Parathyroid adenoma (tissue), 2 donors: ENCODE measurements around the gene STX2.

Experiments
- H2AFZ ChIP-seq: fragments of 300-600 bp; sonication (generic); one replicate; pipeline ENCODE4 v1.7.0; 2017; ENCODE audit warnings: antibody characterized with exemption, mild to moderate bottlenecking
- H3K27ac ChIP-seq: fragments of 300-600 bp; sonication (generic); one replicate; pipeline ENCODE4 v1.7.0; 2017
- H3K27me3 ChIP-seq: fragments of 300-600 bp; sonication (generic); one replicate; pipeline ENCODE4 v1.7.0; 2017; ENCODE audit warnings: low read length; ENCODE audit not compliant: control insufficient read depth, insufficient read depth
- H3K36me3 ChIP-seq: fragments of 300-600 bp; sonication (generic); one replicate; pipeline ENCODE4 v1.7.0; 2017; ENCODE audit warnings: low read length; ENCODE audit not compliant: control insufficient read depth, insufficient read depth
- H3K4me1 ChIP-seq: fragments of 300-600 bp; sonication (generic); one replicate; pipeline ENCODE4 v1.7.0; 2017; ENCODE audit warnings: control low read depth
- H3K4me2 ChIP-seq: fragments of 300-600 bp; sonication (generic); one replicate; pipeline ENCODE4 v1.7.0; 2017; ENCODE audit warnings: low read length
- H3K4me3 ChIP-seq: fragments of 300-600 bp; sonication (generic); one replicate; pipeline ENCODE4 v1.7.0; 2017; ENCODE audit warnings: low read depth, low read length
- H3K79me2 ChIP-seq: fragments of 300-600 bp; sonication (generic); one replicate; pipeline ENCODE4 v1.7.0; 2017; ENCODE audit warnings: control low read depth
- H3K9ac ChIP-seq: fragments of 300-600 bp; sonication (generic); one replicate; pipeline ENCODE4 v1.7.0; 2017; ENCODE audit warnings: mild to moderate bottlenecking
- H3K9me3 ChIP-seq: fragments of 300-600 bp; sonication (generic); one replicate; pipeline ENCODE4 v1.7.0; 2017; ENCODE audit warnings: low read length; ENCODE audit not compliant: control insufficient read depth
- TF ChIP-seq, protein P1 (sequence below): fragments of 300-600 bp; sonication (generic); IDR thresholded peaks from one replicate; pipeline ENCODE4 v1.7.0; 2017; ENCODE audit warnings: antibody characterized with exemption, mild to moderate bottlenecking
- donor health status: primary hyperparathyroidism.

The STX2 gene

DNA sequence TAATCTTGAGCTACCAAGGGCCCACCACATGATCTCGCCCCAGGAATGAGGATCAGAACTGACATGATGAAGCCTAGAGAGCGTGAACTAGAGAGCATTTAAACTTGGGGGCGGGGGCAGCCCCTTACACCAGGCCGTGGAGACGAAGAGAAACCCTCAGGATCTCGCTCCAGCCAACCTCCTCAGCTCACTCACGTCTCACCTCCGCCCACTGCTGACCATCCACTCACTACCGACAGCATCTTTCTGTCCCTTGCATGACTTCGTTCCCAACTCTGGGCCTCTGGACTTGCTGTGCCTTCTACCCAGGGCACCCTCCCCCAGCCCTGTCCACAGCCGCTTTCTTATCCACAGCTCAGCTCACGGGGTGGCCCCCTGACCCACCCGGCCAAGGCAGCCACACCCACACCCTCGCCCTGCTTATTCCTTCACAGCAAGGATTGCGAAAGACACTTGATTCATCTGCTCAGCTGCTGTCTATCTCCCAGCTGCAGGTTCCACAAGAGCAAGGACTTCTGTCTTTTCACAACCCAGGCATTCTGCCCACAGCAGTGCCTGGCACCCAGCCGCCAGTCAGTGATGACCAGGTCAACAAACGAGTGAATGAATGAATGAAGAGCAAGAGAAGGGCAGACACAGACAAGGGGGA is 6.4 kb downstream of the STX2 start:
- Histone ChIP-seq H3K27ac (no peak overlapping the region), H3K9ac (no peak overlapping the region), H3K4me2 (no peak overlapping the region), H3K4me3 (no peak overlapping the region), H2AFZ (no peak overlapping the region), H3K36me3 (no peaks in the 10 kb centered on the region), H3K27me3 (no peaks in the 10 kb centered on the region), H3K79me2 (peaks cover 7% of the 10 kb centered on the region), H3K9me3 (no peaks in the 10 kb centered on the region), H3K4me1 (peaks cover under 1% of the 10 kb centered on the region)
- TF ChIP-seq, protein P1, sequence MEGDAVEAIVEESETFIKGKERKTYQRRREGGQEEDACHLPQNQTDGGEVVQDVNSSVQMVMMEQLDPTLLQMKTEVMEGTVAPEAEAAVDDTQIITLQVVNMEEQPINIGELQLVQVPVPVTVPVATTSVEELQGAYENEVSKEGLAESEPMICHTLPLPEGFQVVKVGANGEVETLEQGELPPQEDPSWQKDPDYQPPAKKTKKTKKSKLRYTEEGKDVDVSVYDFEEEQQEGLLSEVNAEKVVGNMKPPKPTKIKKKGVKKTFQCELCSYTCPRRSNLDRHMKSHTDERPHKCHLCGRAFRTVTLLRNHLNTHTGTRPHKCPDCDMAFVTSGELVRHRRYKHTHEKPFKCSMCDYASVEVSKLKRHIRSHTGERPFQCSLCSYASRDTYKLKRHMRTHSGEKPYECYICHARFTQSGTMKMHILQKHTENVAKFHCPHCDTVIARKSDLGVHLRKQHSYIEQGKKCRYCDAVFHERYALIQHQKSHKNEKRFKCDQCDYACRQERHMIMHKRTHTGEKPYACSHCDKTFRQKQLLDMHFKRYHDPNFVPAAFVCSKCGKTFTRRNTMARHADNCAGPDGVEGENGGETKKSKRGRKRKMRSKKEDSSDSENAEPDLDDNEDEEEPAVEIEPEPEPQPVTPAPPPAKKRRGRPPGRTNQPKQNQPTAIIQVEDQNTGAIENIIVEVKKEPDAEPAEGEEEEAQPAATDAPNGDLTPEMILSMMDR = no peak

DNA sequence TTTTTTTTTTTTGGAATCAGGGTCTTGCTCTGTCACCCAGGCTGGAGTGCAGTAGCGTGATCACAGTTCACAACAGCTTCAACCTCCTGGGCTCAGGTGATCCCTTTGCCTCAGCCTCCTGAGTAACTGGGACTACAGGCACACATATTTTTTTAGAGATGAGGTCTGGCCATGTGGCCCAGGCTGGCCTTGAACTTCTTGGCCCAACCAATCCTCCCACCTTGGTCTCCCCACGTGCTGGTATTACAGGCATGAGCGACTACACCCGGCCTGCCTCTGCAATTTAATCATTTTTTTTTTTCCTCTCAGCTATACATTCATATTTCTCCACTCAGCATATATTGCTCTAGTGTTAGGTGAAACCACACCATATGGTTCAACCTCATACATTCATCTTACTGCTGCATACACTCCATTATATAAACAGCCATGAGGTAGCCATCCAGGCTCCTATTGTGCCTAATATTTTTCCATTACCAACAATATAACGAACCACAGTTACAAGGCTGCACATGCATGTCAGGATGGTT is 7.1 kb downstream of the STX2 start:
- Histone ChIP-seq H2AFZ (no peak overlapping the region), H3K4me1 (peaks cover 6% of the 10 kb centered on the region), H3K9me3 (no peaks in the 10 kb centered on the region), H3K9ac (no peak overlapping the region), H3K79me2 (peaks cover 7% of the 10 kb centered on the region), H3K36me3 (no peaks in the 10 kb centered on the region), H3K4me3 (no peak overlapping the region), H3K27ac (no peak overlapping the region), H3K27me3 (no peaks in the 10 kb centered on the region), H3K4me2 (no peak overlapping the region)
- TF ChIP-seq, protein P1 = no peak

DNA sequence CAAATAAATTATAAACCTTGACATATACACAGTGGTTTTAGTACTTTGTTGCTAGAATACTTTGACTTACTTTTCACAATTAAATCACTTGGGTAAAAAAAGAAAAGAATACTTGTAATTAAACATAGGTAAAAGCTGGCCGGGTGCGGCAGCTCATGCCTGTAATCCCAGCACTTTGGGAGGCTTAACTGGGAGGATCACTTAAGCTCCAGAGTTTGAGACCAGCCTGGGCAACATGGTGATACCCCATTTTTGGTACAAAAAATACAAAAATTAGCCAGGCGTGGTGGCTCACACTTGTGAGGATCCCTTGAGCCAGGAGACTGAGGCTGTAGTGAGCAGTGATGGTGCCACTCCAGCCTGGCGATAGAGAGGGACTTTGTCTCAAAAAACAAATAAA is 7.8 kb downstream of the STX2 start:
- no peak overlapping the region for H3K4me3 ChIP-seq
- peaks cover 7% of the 10 kb centered on the region for H3K79me2 ChIP-seq
- no peak overlapping the region for H3K4me2 ChIP-seq
- H3K36me3 ChIP-seq = no peaks in the 10 kb centered on the region
- H3K27me3 ChIP-seq = no peaks in the 10 kb centered on the region
- TF ChIP-seq, protein P1 = no peak
- no peak overlapping the region for H3K27ac ChIP-seq
- H3K9ac ChIP-seq = no peak overlapping the region
- no peak overlapping the region for H2AFZ ChIP-seq
- peaks cover 6% of the 10 kb centered on the region for H3K4me1 ChIP-seq
- H3K9me3 ChIP-seq = no peaks in the 10 kb centered on the region

DNA sequence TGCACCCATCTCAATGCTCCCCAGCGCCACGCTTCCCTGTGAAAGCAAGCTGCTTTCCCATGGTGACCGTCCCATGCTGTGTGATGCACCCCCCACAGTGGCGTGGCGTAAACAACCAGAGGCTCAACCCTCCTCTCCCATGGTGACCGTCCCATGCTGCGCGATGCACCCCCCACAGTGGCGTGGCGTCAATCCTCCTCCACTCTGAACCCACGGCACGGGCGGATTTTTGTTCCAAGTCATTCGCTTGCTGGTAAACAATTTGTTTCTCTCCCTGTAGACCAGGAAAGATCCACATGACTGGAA is 8.9 kb downstream of the STX2 start:
- H3K27me3 ChIP-seq = no peaks in the 10 kb centered on the region
- no peak overlapping the region for H2AFZ ChIP-seq
- H3K4me3 ChIP-seq = no peak overlapping the region
- no peaks in the 10 kb centered on the region for H3K9me3 ChIP-seq
- H3K36me3 ChIP-seq = no peaks in the 10 kb centered on the region
- no peak overlapping the region for H3K27ac ChIP-seq
- no peak overlapping the region for H3K4me2 ChIP-seq
- TF ChIP-seq, protein P1 = no peak
- H3K9ac ChIP-seq = no peak overlapping the region
- H3K4me1 ChIP-seq = peaks cover 6% of the 10 kb centered on the region
- H3K79me2 ChIP-seq = peaks cover 7% of the 10 kb centered on the region
